Heart left ventricle (tissue), 13 donors: ENCODE data around the gene NOTCH2.

Experiments used
- CTCF ChIP-seq, 12 donors: fragments of 200-600 bp; sonication (generic) in 4 of 12; IDR thresholded peaks; one replicate each; pipeline versions ENCODE4 v1.5.0 to v1.8.0; 2018 to 2022; ENCODE audit warnings: antibody characterized with exemption in 12 of 12, mild to moderate bottlenecking in 5 of 12
- POLR2A ChIP-seq, 2 donors: fragments of 450-650 bp; IDR thresholded peaks; one replicate each; pipeline ENCODE4 v1.6.1; 2017; ENCODE audit warnings: antibody characterized with exemption in 2 of 2, mild to moderate bottlenecking in 2 of 2, moderate library complexity in 2 of 2
- donor health status: ischemic (EF 13 %, LVEDD 7.1; RV severe dilation, severe dysfunction).
- donor health status: DM: no; HTN: yes; CAD: no.
- donor health status: DM: no; HTN: no; CAD: no.
- donor health status: ischemic (EF 25% LVEDD 6.9; RV normal size, moderate dysfunction).
- donor health status: ischemic (EF 25% LVEDD 5.7; RV mildly dilated, moderate dysfunction).
- donor health status: ischemic (EF 35%, LVEDD 5.7; RV mildly dilated, moderate dysfunction).
- donor health status: nonischemic (EF 11% LVEDD 7.7; RV severe dilation, severe dysfunction).
- donor health status: DM: yes; HTN: yes; CAD: no.
- donor health status: PGD.
- donor health status: ischemic (EF 29% LVEDD 5.4; RV normal size, mild dysfunction).
- donor health status: nonischemic (EF 23%, LVEDD 6.1; RV moderate dilation, normal function).

DNA sequence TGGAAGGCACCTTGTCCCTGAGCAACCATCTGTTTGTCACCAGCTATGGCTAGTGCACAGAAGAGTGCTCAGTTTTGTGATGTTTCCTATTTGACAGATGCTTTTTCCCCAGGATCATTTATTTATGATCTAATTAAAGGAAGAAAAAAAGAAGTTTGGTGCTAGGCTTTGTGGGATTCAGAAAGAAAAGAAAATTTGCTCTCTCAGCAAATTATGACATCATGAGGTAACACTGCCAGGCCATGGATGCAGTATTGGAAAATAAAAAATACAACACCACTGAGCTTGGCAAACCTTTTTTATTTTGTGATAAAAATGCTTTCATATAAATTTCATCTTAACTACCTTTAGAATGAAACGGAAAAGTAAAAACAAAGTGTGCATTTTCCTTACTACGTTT, 157.7 kb downstream of the NOTCH2 start:
- TF ChIP-seq CTCF (IDR thresholded peaks at IDR 0.05) (no peak), POLR2A (IDR thresholded peaks at IDR 0.05) (no peak)
